Endothelial cell of umbilical vein (primary cell): ENCODE data around the gene CBY3. TPM values are rescaled to one million over a fixed set of nuclear protein-coding genes. Genes with fewer than 3 reads are reported as not detected.

Source experiments
- BruUV-seq: library from RNA; stranded (reverse); fragments of 400-500 nt; replicated peaks from 2 replicates; lab custom pipeline; 2021; lab: Mats Ljungman, UMichigan
- CTCF ChIA-PET: fragments of 300-600, 350-600 bp; sonication (Branson Sonifier 250); formaldehyde crosslinking; loops from one replicate; lab custom pipeline; 2021; ENCODE audit warnings: antibody characterized with exemption, inconsistent platforms; lab: Charles Lee
- POLR2A ChIA-PET: fragments of 300-600, 350-600 bp; sonication (Branson Sonifier 250); formaldehyde crosslinking; loops from one replicate; lab custom pipeline; 2021; ENCODE audit warnings: antibody characterized with exemption, inconsistent platforms; lab: Charles Lee
- DNase-seq: peaks from one replicate; pipeline ENCODE4 v3.0.0-alpha.2; 2011; ENCODE audit warnings: low read depth, low spot score
- FAIRE-seq: peaks from 2 replicates; lab custom pipeline; 2011; peaks lifted over from hg19 to GRCh38; lab: Jason Lieb, UNC
- H2AFZ ChIP-seq: 2 replicates; pipeline ENCODE4 v1.6.0; 2012; ENCODE audit warnings: low read depth, low read length, control low read depth, inconsistent platforms
- H3K27ac ChIP-seq: 2 replicates; pipeline ENCODE4 v1.5.1; 2011; ENCODE audit warnings: low read depth, mild to moderate bottlenecking, control low read depth, low read length, moderate library complexity; ENCODE audit not compliant: insufficient read depth
- H3K27me3 ChIP-seq, 2 experiments: 2 replicates each; pipeline versions ENCODE4 v1.6.0 to v1.6.1; 2011; ENCODE audit warnings: low read length in 2 of 2, mixed read lengths in 1 of 2; ENCODE audit not compliant: control insufficient read depth in 2 of 2, insufficient read depth in 2 of 2
- H3K36me3 ChIP-seq, 2 experiments: 2 replicates in 1 of 2; 3 replicates in 1 of 2; pipeline ENCODE4 v1.5.1; 2011; ENCODE audit warnings: low read length in 2 of 2, mild to moderate bottlenecking in 1 of 2, moderate library complexity in 1 of 2; ENCODE audit not compliant: control insufficient read depth in 2 of 2, insufficient read depth in 2 of 2; ENCODE audit errors: extremely low read depth in 1 of 2
- H3K4me1 ChIP-seq: 3 replicates; pipeline ENCODE4 v1.5.1; 2011; ENCODE audit warnings: mild to moderate bottlenecking, low read length; ENCODE audit not compliant: control insufficient read depth, insufficient read depth; ENCODE audit errors: extremely low read depth
- H3K4me2 ChIP-seq: 2 replicates; pipeline ENCODE4 v1.6.1; 2011; ENCODE audit warnings: low read length, control low read depth, mixed read lengths; ENCODE audit not compliant: insufficient read depth
- H3K4me3 ChIP-seq, 3 experiments: fragments of 200-600 bp in 1 of 3; sonication (generic), shearing (Covaris generic) in 1 of 3; replicated peaks in 1 of 3; 2 replicates each; pipeline ENCODE4 v1.5.1; 2011 to 2016; ENCODE audit warnings: control low read depth in 3 of 3, low read length in 3 of 3, mild to moderate bottlenecking in 2 of 3, inconsistent platforms in 1 of 3, low read depth in 1 of 3, moderate library complexity in 1 of 3; ENCODE audit not compliant: insufficient read depth in 1 of 3
- H3K79me2 ChIP-seq: 2 replicates; pipeline ENCODE4 v1.6.0; 2012; ENCODE audit warnings: low read length, inconsistent platforms; ENCODE audit not compliant: control insufficient read depth, insufficient read depth
- H3K9ac ChIP-seq: replicated peaks from 2 replicates; pipeline ENCODE3; 2011; ENCODE audit warnings: low read length, control low read depth; ENCODE audit not compliant: insufficient read depth; ENCODE audit errors: extremely low read depth
- H3K9me1 ChIP-seq: replicated peaks from 3 replicates; pipeline ENCODE4 v1.6.0; 2011; ENCODE audit warnings: mild to moderate bottlenecking, low read length; ENCODE audit not compliant: control insufficient read depth, insufficient read depth; ENCODE audit errors: extremely low read depth
- H3K9me3 ChIP-seq: replicated peaks from 2 replicates; pipeline ENCODE4 v1.5.1; 2012; ENCODE audit warnings: low read length, inconsistent platforms; ENCODE audit not compliant: control insufficient read depth, insufficient read depth
- H4K20me1 ChIP-seq: replicated peaks from 2 replicates; pipeline ENCODE3; 2011; ENCODE audit warnings: mild to moderate bottlenecking, low read length; ENCODE audit not compliant: control insufficient read depth, insufficient read depth; ENCODE audit errors: extremely low read depth
- EZH2 ChIP-seq: IDR thresholded peaks from 2 replicates; pipeline ENCODE4 v1.6.1; 2012; ENCODE audit warnings: borderline replicate concordance, low read depth, mild to moderate bottlenecking, moderate library complexity, low read length, inconsistent platforms; ENCODE audit not compliant: severe bottlenecking
- FOS ChIP-seq: IDR thresholded peaks from 2 replicates; pipeline ENCODE4 v1.6.1; 2011; ENCODE audit warnings: mild to moderate bottlenecking, low read length, moderate library complexity, borderline replicate concordance; ENCODE audit not compliant: insufficient read depth
- GATA2 ChIP-seq: IDR thresholded peaks from 2 replicates; pipeline ENCODE4 v1.7.0; 2011; ENCODE audit warnings: low read depth, mild to moderate bottlenecking, moderate library complexity, mixed read lengths, low read length; ENCODE audit not compliant: insufficient read length, insufficient read depth
- JUN ChIP-seq: IDR thresholded peaks from 2 replicates; pipeline ENCODE4 v1.6.1; 2011; ENCODE audit warnings: borderline replicate concordance, low read depth; ENCODE audit not compliant: insufficient read length, insufficient read depth
- MYC ChIP-seq: IDR thresholded peaks from one replicate; pipeline ENCODE4 v1.6.1; 2011; ENCODE audit warnings: mild to moderate bottlenecking, low read depth, low read length
- POLR2A ChIP-seq: IDR thresholded peaks from 2 replicates; pipeline ENCODE4 v1.6.1; 2012; ENCODE audit warnings: low read depth, mild to moderate bottlenecking, control low read depth, low read length
- POLR2AphosphoS5 ChIP-seq: IDR thresholded peaks from 2 replicates; pipeline ENCODE4 v1.6.1; 2012; ENCODE audit warnings: low read depth, mild to moderate bottlenecking, control low read depth, low read length, moderate library complexity; ENCODE audit not compliant: insufficient read depth
- dilution Hi-C: fragments of 300-500 bp; cut with MboI; formaldehyde crosslinking; loops from one replicate; pipeline ENCODE4 v1.15.0; 2019; ENCODE audit warnings: low sequenced_read_pairs; ENCODE audit not compliant: extremely low pct_ligation_motif_present
- intact Hi-C: fragments of 100-400 bp; cut with micrococcal nuclease; formaldehyde crosslinking; loops from one replicate; pipeline ENCODE4 v1.10.0; 2022
- polyA plus RNA-seq, 4 experiments: library from polyadenylated mRNA; depleted of rRNA in 3 of 4; stranded (reverse) in 3 of 4; unstranded in 1 of 4; fragments of >200 nt; gene quantifications; 2 replicates each; pipeline versions ENCODE4 v1.2.1 to v1.2.3, GENCODE V29; 2011 to 2012; ENCODE audit warnings: missing spikeins in 1 of 4
- total RNA-seq: library from RNA; stranded (reverse); gene quantifications from 2 replicates; pipeline ENCODE4 v1.2.3, GENCODE V29; 2021
- TF ChIP-seq, protein P1 (sequence below), 2 donors: IDR thresholded peaks; 1 replicate in 1 of 2; 2 replicates in 1 of 2; pipeline ENCODE4 v1.5.1; 2011; ENCODE audit warnings: low read length in 2 of 2, mild to moderate bottlenecking in 2 of 2, moderate library complexity in 2 of 2, control low read depth in 1 of 2, inconsistent platforms in 1 of 2, low read depth in 1 of 2; ENCODE audit not compliant: insufficient read depth in 1 of 2; ENCODE audit errors: extremely low read depth in 1 of 2
- TF ChIP-seq, protein P2 (sequence below): IDR thresholded peaks from 2 replicates; pipeline ENCODE4 v1.6.1; 2011; ENCODE audit not compliant: insufficient read depth, insufficient read length

The CBY3 gene
- total and polyA plus RNA-seq, 2 donors (not counting 3 experiments of a cell fraction or from before 2014, with no cell fraction given) = not detected

DNA sequence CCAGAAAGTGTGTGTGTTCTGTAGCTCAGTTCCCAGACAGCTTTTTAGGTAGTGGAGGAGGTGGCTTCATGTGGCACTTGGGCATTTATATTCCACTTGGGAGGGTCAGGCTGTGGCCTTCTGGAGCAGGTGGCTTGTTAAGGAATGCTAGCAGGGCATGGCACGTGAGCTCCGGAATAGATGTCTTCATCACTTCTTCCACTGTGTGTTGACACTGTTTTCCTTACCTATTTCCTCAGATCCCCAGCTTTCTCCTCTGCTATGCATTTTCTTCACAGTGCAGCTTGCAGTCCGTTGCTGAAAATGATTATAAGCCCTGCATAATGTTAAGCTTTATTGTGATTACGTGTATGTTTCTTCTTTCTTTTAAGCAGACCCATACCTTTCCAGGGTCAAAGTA is 48.5 kb upstream of the CBY3 start:
- dilution Hi-C loops = no loop called here
- Histone ChIP-seq H3K9me3 (no peaks in the 10 kb centered on the region), H3K79me2 (peaks cover 23% of the 10 kb centered on the region), H4K20me1 (peaks cover 4% of the 10 kb centered on the region), H3K9me1 (no peaks in the 10 kb centered on the region), H3K4me1 (peaks cover 21% of the 10 kb centered on the region), H3K27me3 (no peaks in the 10 kb centered on the region), H3K4me2 (no peak overlapping the region), H2AFZ (no peak overlapping the region), H3K27ac (no peak overlapping the region), H3K4me3 (no peak overlapping the region), H3K9ac (no peak overlapping the region), H3K36me3 (peaks cover 36 to 47% of the 10 kb centered on the region in 2 experiments)
- intact Hi-C loops = no loop called here
- POLR2A ChIA-PET = no interaction called here
- no peak for TF ChIP-seq POLR2AphosphoS5
- no peak for TF ChIP-seq FOS
- no peak for TF ChIP-seq POLR2A
- TF ChIP-seq EZH2 = no peak
- no peak for TF ChIP-seq MYC
- TF ChIP-seq, protein P1, sequence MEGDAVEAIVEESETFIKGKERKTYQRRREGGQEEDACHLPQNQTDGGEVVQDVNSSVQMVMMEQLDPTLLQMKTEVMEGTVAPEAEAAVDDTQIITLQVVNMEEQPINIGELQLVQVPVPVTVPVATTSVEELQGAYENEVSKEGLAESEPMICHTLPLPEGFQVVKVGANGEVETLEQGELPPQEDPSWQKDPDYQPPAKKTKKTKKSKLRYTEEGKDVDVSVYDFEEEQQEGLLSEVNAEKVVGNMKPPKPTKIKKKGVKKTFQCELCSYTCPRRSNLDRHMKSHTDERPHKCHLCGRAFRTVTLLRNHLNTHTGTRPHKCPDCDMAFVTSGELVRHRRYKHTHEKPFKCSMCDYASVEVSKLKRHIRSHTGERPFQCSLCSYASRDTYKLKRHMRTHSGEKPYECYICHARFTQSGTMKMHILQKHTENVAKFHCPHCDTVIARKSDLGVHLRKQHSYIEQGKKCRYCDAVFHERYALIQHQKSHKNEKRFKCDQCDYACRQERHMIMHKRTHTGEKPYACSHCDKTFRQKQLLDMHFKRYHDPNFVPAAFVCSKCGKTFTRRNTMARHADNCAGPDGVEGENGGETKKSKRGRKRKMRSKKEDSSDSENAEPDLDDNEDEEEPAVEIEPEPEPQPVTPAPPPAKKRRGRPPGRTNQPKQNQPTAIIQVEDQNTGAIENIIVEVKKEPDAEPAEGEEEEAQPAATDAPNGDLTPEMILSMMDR (IDR thresholded peaks at IDR 0.05; ENCODE audit: extremely low read depth in 1 of 2, insufficient read depth in 1 of 2, low read depth in 1 of 2, low read length in 2 of 2) = no peak
- TF ChIP-seq, protein P2, sequence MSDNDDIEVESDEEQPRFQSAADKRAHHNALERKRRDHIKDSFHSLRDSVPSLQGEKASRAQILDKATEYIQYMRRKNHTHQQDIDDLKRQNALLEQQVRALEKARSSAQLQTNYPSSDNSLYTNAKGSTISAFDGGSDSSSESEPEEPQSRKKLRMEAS = no peak
- TF ChIP-seq JUN = no peak
- no peak for TF ChIP-seq GATA2
- BruUV-seq = TSS peak; percentile 20
- FAIRE-seq (no peak), DNase-seq (no peak)
- CTCF ChIA-PET = interaction anchor here (2.1 kb wide), 1 partner anchor 33 kb away, joined by 5 read pairs; no protein-coding TSS in a partner anchor
